Gastroesophageal sphincter (tissue), 3 donors: ENCODE measurements around the gene DHRSX.
"Not testable (repeated sequence)": the region's sequence is repeated elsewhere in the genome, so short reads cannot be mapped to it uniquely, and the experiment has no call there.

Experiments used
- EP300 ChIP-seq: sonication (generic); formaldehyde crosslinking; IDR thresholded peaks from one replicate; pipeline ENCODE4 v1.6.1; 2017; ENCODE audit warnings: antibody characterized with exemption, mild to moderate bottlenecking
- POLR2A ChIP-seq, 2 donors: fragments of 450-650 bp; IDR thresholded peaks; one replicate each; pipeline ENCODE4 v1.6.1; 2017; ENCODE audit warnings: antibody characterized with exemption in 2 of 2, mild to moderate bottlenecking in 2 of 2, moderate library complexity in 1 of 2
- POLR2AphosphoS5 ChIP-seq: sonication (generic); formaldehyde crosslinking; IDR thresholded peaks from one replicate; pipeline ENCODE4 v1.6.1; 2017; ENCODE audit warnings: antibody characterized with exemption
- TF ChIP-seq, protein P1 (sequence below), 4 experiments: fragments of 200-600 bp in 2 of 4; fragments of 450-650 bp in 2 of 4; sonication (generic) in 1 of 4; IDR thresholded peaks; one replicate each; pipeline ENCODE4 v1.5.1; 2017 to 2019; ENCODE audit warnings: antibody characterized with exemption in 4 of 4, mild to moderate bottlenecking in 2 of 4, moderate library complexity in 2 of 4

DNA sequence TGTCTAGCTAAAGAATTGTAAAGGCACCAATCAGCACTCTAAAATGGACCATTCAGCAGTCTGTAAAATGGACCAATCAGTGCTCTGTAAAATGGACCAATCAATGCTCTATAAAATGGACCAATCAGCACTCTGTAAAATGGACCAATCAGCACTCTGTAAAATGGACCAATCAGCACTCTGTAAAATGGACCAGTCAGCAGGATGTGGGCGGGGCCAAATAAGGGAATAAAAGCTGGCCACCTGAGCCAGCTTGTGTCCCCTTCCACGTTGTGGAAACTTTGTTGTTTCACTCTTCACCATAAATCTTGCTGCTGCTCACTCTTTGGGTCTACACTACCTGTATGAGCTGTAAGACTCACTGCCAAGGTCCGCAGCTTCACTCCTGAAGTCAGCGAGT lies 230.0 kb downstream of the DHRSX start:
- TF ChIP-seq, protein P1, sequence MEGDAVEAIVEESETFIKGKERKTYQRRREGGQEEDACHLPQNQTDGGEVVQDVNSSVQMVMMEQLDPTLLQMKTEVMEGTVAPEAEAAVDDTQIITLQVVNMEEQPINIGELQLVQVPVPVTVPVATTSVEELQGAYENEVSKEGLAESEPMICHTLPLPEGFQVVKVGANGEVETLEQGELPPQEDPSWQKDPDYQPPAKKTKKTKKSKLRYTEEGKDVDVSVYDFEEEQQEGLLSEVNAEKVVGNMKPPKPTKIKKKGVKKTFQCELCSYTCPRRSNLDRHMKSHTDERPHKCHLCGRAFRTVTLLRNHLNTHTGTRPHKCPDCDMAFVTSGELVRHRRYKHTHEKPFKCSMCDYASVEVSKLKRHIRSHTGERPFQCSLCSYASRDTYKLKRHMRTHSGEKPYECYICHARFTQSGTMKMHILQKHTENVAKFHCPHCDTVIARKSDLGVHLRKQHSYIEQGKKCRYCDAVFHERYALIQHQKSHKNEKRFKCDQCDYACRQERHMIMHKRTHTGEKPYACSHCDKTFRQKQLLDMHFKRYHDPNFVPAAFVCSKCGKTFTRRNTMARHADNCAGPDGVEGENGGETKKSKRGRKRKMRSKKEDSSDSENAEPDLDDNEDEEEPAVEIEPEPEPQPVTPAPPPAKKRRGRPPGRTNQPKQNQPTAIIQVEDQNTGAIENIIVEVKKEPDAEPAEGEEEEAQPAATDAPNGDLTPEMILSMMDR (IDR thresholded peaks at IDR 0.05): not testable (repeated sequence)
- TF ChIP-seq POLR2AphosphoS5; POLR2A (IDR thresholded peaks at IDR 0.05); EP300: not testable (repeated sequence)
